ENCODE results near the gene TPST1.

DNA sequence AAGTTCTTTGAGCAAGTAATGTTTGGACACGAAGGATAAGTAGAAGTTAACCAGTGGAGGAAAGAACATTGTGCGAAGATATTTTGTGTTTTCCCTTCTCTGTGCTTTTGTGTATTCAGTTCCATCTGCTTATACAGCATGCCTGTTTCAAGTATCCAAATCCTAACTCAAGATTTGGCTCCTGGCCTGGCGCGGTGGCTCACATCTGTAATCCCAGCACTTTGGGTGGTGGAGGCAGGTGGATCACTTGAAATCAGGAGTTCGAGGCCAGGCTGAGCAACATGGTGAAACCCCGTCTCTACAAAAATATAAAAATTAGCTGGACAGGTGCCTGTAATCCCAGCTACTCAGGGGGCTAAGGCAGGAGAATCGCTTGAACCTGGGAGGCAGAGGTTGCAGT lies 40.8 kb upstream of the TPST1 start:
- TF ChIP-seq GATA3 (IDR thresholded peaks at IDR 0.05; ENCODE audit: low read depth, low read length) (no peak), GATA2 (IDR thresholded peaks at IDR 0.05; ENCODE audit: low read depth, low read length) (no peak)
